ENCODE measurements around the gene ABCC6. TPM values are rescaled to one million over a fixed set of nuclear protein-coding genes. Genes with fewer than 3 reads are reported as not detected.

The ABCC6 gene
- polyA plus RNA-seq, 1 donor from 2014 or later, result not detected

GRCh38 chr16:16185095-16185494 lies 38.2 kb downstream of the ABCC6 start:
- Histone ChIP-seq H3K27me3 (ENCODE audit: insufficient read depth, low read depth, low read length) (no peaks in the 10 kb centered on the region), H3K4me3 (ENCODE audit: low read length) (no peak overlapping the region), H3K9ac (ENCODE audit: low read length) (no peak overlapping the region), H3K9me3 (ENCODE audit: low read length) (no peaks in the 10 kb centered on the region), H3K27ac (ENCODE audit: low read length) (no peak overlapping the region), H3K79me2 (replicated peaks; ENCODE audit: insufficient read depth, low read length) (no peaks in the 10 kb centered on the region), H3K9me2 (ENCODE audit: insufficient read depth, low read length) (no peaks in the 10 kb centered on the region), H2AFZ (ENCODE audit: low read depth, low read length) (no peak overlapping the region), H3F3A (ENCODE audit: insufficient read depth, low read length, poor library complexity, severe bottlenecking) (no peaks in the 10 kb centered on the region), H4K20me1 (ENCODE audit: insufficient read depth) (no peaks in the 10 kb centered on the region), H3K36me3 (ENCODE audit: insufficient read depth, low read length) (no peaks in the 10 kb centered on the region), H3K4me2 (ENCODE audit: low read length) (no peak overlapping the region)
- TF ChIP-seq EP300 (conservative IDR thresholded peaks at IDR 0.05; ENCODE audit: poor library complexity, severe bottlenecking) (no peak), REST (IDR thresholded peaks at IDR 0.05; ENCODE audit: borderline replicate concordance) (no peak), CTCF (IDR thresholded peaks at IDR 0.05; ENCODE audit: poor library complexity, severe bottlenecking) (no peak), POLR2AphosphoS5 (IDR thresholded peaks at IDR 0.05) (no peak), EZH2 (IDR thresholded peaks at IDR 0.05; ENCODE audit: borderline replicate concordance, insufficient read depth, low read length, poor library complexity, severe bottlenecking) (no peak), MXI1 (conservative IDR thresholded peaks at IDR 0.05; ENCODE audit: poor library complexity, severe bottlenecking) (no peak), RAD21 (conservative IDR thresholded peaks at IDR 0.05) (no peak), SMC3 (conservative IDR thresholded peaks at IDR 0.05; ENCODE audit: poor library complexity) (no peak), TAF1 (IDR thresholded peaks at IDR 0.05; ENCODE audit: low read depth) (no peak)

GRCh38 chr16:16184594-16184993 lies 38.7 kb downstream of the ABCC6 start:
- Histone ChIP-seq H3F3A (ENCODE audit: insufficient read depth, low read length, poor library complexity, severe bottlenecking) (no peaks in the 10 kb centered on the region), H4K20me1 (ENCODE audit: insufficient read depth) (no peaks in the 10 kb centered on the region), H3K9me2 (ENCODE audit: insufficient read depth, low read length) (no peaks in the 10 kb centered on the region), H3K9ac (ENCODE audit: low read length) (no peak overlapping the region), H2AFZ (ENCODE audit: low read depth, low read length) (no peak overlapping the region), H3K9me3 (ENCODE audit: low read length) (no peaks in the 10 kb centered on the region), H3K4me3 (ENCODE audit: low read length) (no peak overlapping the region), H3K27ac (ENCODE audit: low read length) (no peak overlapping the region), H3K79me2 (replicated peaks; ENCODE audit: insufficient read depth, low read length) (no peaks in the 10 kb centered on the region), H3K36me3 (ENCODE audit: insufficient read depth, low read length) (no peaks in the 10 kb centered on the region), H3K4me2 (ENCODE audit: low read length) (no peak overlapping the region), H3K27me3 (ENCODE audit: insufficient read depth, low read depth, low read length) (no peaks in the 10 kb centered on the region)
- TF ChIP-seq POLR2AphosphoS5 (IDR thresholded peaks at IDR 0.05), result no peak
- TF ChIP-seq MXI1 (conservative IDR thresholded peaks at IDR 0.05; ENCODE audit: poor library complexity, severe bottlenecking), result no peak
- no peak for TF ChIP-seq CTCF (IDR thresholded peaks at IDR 0.05; ENCODE audit: poor library complexity, severe bottlenecking)
- TF ChIP-seq TAF1 (IDR thresholded peaks at IDR 0.05; ENCODE audit: low read depth), result no peak
- TF ChIP-seq EZH2 (IDR thresholded peaks at IDR 0.05; ENCODE audit: borderline replicate concordance, insufficient read depth, low read length, poor library complexity, severe bottlenecking), result no peak
- TF ChIP-seq SMC3 (conservative IDR thresholded peaks at IDR 0.05; ENCODE audit: poor library complexity), result no peak
- no peak for TF ChIP-seq REST (IDR thresholded peaks at IDR 0.05; ENCODE audit: borderline replicate concordance)
- no peak for TF ChIP-seq RAD21 (conservative IDR thresholded peaks at IDR 0.05)
- TF ChIP-seq EP300 (conservative IDR thresholded peaks at IDR 0.05; ENCODE audit: poor library complexity, severe bottlenecking), result no peak

All from neural cell (in vitro differentiated cells).